A549 (cell line): ENCODE measurements around the gene KCNJ6.

Source experiments
- CEBPB ChIP-seq, 2 experiments: fragments of >200 bp in 1 of 2; sonication (Bioruptor Twin) in 1 of 2; formaldehyde crosslinking in 1 of 2; IDR thresholded peaks; 2 replicates each; pipeline ENCODE4 v1.6.1; 2012 to 2016
- CTCF ChIP-seq: fragments of >200 bp; sonication (Bioruptor Twin); formaldehyde crosslinking; IDR thresholded peaks from 3 replicates; pipeline ENCODE4 v1.5.1; 2016
- POLR2A ChIP-seq: IDR thresholded peaks from 2 replicates; pipeline ENCODE4 v1.6.1; 2012; ENCODE audit warnings: mild to moderate bottlenecking, low read length

GRCh38 chr21:37568415-37568814, 347.8 kb downstream of the KCNJ6 start:
- TF ChIP-seq CTCF, result no peak
- no peak for TF ChIP-seq POLR2A
- TF ChIP-seq CEBPB (IDR thresholded peaks at IDR 0.05), result no peak
